Parathyroid adenoma (tissue), 2 donors: ENCODE data around the gene SLC39A5.

Source experiments
- H2AFZ ChIP-seq: fragments of 300-600 bp; sonication (generic); one replicate; pipeline ENCODE4 v1.7.0; 2017; ENCODE audit warnings: antibody characterized with exemption, mild to moderate bottlenecking
- H3K27ac ChIP-seq: fragments of 300-600 bp; sonication (generic); one replicate; pipeline ENCODE4 v1.7.0; 2017
- H3K27me3 ChIP-seq: fragments of 300-600 bp; sonication (generic); one replicate; pipeline ENCODE4 v1.7.0; 2017; ENCODE audit warnings: low read length; ENCODE audit not compliant: control insufficient read depth, insufficient read depth
- H3K36me3 ChIP-seq: fragments of 300-600 bp; sonication (generic); one replicate; pipeline ENCODE4 v1.7.0; 2017; ENCODE audit warnings: low read length; ENCODE audit not compliant: control insufficient read depth, insufficient read depth
- H3K4me1 ChIP-seq: fragments of 300-600 bp; sonication (generic); one replicate; pipeline ENCODE4 v1.7.0; 2017; ENCODE audit warnings: control low read depth
- H3K4me2 ChIP-seq: fragments of 300-600 bp; sonication (generic); one replicate; pipeline ENCODE4 v1.7.0; 2017; ENCODE audit warnings: low read length
- H3K4me3 ChIP-seq: fragments of 300-600 bp; sonication (generic); one replicate; pipeline ENCODE4 v1.7.0; 2017; ENCODE audit warnings: low read depth, low read length
- H3K79me2 ChIP-seq: fragments of 300-600 bp; sonication (generic); one replicate; pipeline ENCODE4 v1.7.0; 2017; ENCODE audit warnings: control low read depth
- H3K9ac ChIP-seq: fragments of 300-600 bp; sonication (generic); one replicate; pipeline ENCODE4 v1.7.0; 2017; ENCODE audit warnings: mild to moderate bottlenecking
- H3K9me3 ChIP-seq: fragments of 300-600 bp; sonication (generic); one replicate; pipeline ENCODE4 v1.7.0; 2017; ENCODE audit warnings: low read length; ENCODE audit not compliant: control insufficient read depth
- TF ChIP-seq, protein P1 (sequence below): fragments of 300-600 bp; sonication (generic); IDR thresholded peaks from one replicate; pipeline ENCODE4 v1.7.0; 2017; ENCODE audit warnings: antibody characterized with exemption, mild to moderate bottlenecking
- donor health status: primary hyperparathyroidism.

The SLC39A5 gene

DNA sequence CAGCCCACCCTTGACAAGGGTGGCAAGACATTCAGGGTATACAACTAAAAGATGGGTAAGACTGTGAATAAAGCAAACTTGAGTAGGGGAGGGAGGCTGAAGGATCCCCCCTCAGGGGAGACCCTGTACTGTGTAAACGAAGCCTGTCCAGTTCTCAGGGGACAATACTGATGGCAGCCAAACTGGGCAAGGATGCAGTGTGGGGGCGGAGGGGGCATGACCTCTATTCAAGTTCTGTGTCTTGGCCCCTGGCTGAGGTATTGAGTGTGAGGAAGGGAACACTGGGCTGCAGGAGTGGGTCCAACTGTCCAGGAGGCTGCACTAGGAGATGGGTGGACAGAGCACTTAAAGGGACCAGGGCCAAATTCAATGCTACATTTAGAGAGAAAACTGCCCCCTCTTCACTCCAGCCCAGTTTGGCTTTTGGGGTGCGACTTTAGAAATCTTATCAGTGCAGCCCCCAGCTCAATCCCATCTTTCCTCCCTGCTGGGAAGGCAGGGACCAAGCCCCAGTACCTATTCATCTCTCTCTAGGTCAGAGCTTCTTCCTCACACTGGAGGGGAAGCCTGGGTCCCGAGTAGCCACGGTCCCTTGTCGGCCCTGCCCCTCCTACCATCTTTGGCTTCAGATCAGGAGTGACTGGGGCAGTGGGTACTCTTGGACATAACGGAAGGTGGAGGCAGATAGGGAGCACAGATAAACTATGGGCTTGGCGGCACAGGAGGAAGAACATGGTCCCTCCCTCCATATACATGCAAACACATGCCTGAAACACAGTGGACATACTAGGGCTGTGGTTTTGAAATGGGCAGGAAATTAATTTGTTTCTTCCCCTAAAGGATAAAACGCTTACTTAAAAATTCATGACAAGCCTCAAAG, 11.8 kb downstream of the SLC39A5 start:
- no peak overlapping the region for H3K9ac ChIP-seq
- H3K27ac ChIP-seq: no peak overlapping the region
- H3K4me3 ChIP-seq: no peak overlapping the region
- no peaks in the 10 kb centered on the region for H3K27me3 ChIP-seq
- H3K4me1 ChIP-seq: no peaks in the 10 kb centered on the region
- no peaks in the 10 kb centered on the region for H3K36me3 ChIP-seq
- TF ChIP-seq, protein P1, sequence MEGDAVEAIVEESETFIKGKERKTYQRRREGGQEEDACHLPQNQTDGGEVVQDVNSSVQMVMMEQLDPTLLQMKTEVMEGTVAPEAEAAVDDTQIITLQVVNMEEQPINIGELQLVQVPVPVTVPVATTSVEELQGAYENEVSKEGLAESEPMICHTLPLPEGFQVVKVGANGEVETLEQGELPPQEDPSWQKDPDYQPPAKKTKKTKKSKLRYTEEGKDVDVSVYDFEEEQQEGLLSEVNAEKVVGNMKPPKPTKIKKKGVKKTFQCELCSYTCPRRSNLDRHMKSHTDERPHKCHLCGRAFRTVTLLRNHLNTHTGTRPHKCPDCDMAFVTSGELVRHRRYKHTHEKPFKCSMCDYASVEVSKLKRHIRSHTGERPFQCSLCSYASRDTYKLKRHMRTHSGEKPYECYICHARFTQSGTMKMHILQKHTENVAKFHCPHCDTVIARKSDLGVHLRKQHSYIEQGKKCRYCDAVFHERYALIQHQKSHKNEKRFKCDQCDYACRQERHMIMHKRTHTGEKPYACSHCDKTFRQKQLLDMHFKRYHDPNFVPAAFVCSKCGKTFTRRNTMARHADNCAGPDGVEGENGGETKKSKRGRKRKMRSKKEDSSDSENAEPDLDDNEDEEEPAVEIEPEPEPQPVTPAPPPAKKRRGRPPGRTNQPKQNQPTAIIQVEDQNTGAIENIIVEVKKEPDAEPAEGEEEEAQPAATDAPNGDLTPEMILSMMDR: no peak
- H3K4me2 ChIP-seq: no peak overlapping the region
- no peak overlapping the region for H2AFZ ChIP-seq
- H3K9me3 ChIP-seq: no peaks in the 10 kb centered on the region
- H3K79me2 ChIP-seq: no peaks in the 10 kb centered on the region

DNA sequence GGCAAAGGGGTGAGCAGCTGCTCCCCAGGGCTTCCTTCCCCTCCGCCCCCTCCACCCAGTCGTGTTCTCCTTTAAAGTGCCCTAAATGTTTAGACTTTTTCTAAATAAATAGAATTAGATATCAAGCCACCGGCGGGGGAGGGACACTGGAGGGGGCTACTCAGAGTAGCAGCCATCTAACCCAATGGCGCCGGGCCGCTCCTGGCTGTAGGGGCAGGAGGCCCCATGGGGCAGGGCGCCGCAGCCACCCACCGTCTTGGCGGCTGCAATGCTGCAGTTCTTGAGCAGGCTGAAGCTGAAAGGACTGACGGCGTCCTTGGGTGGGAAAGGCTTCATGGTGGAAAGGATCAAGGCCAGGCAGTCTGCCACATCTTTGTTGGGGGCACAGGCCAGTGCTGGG, 13.1 kb downstream of the SLC39A5 start:
- Histone ChIP-seq H3K9ac (no peak overlapping the region), H3K4me3 (no peak overlapping the region), H3K27ac (no peak overlapping the region), H3K27me3 (no peaks in the 10 kb centered on the region), H3K9me3 (no peaks in the 10 kb centered on the region), H3K4me1 (no peaks in the 10 kb centered on the region), H3K36me3 (no peaks in the 10 kb centered on the region), H2AFZ (no peak overlapping the region), H3K79me2 (no peaks in the 10 kb centered on the region), H3K4me2 (no peak overlapping the region)
- TF ChIP-seq, protein P1: no peak

DNA sequence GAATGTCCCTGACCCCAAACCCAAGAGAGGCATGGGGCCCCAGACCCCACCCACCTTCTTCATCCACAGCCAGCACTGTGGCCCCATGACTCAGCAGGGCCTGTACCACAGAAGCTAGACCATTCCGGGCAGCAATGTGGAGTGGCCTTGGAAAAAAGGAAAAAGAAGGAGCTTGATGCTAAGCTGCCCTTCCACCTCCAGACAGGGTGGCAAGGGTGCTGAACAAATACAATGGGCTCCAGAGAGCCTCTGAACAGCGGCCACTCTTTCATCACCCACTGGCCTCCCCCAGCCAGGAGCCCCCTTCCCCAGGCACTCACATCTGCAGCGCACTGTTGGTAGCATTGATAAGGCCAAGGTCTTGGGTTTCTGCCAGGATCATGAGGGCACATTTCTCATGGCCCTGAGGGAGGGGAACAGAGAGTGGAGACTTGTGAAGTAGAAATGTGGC, 13.9 kb downstream of the SLC39A5 start:
- Histone ChIP-seq H3K36me3 (no peaks in the 10 kb centered on the region), H3K79me2 (peaks cover 3% of the 10 kb centered on the region), H2AFZ (no peak overlapping the region), H3K4me2 (no peak overlapping the region), H3K9ac (no peak overlapping the region), H3K27me3 (no peaks in the 10 kb centered on the region), H3K4me3 (no peak overlapping the region), H3K9me3 (no peaks in the 10 kb centered on the region), H3K4me1 (no peaks in the 10 kb centered on the region), H3K27ac (no peak overlapping the region)
- TF ChIP-seq, protein P1: no peak

DNA sequence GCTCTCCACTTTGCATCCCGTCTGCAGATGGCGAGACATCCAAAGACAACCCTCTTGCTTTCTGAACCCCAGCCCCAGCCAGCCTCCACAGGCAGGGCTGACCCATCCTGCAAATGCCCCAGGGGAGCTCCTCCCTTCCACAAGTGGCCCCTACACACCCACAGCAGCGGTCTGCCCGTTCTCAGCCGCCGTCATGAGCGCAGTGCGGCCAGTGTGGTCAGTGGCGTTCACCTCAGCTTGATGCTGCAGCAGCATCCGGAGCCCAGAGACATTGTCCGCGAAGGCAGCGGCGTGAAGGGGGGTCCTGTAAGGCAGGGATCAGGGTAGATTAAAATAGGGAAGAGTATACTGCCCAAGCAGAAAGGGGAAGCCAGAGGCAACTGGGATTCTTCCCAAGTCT, 14.6 kb downstream of the SLC39A5 start:
- Histone ChIP-seq H2AFZ (no peak overlapping the region), H3K9me3 (no peaks in the 10 kb centered on the region), H3K4me1 (no peaks in the 10 kb centered on the region), H3K36me3 (no peaks in the 10 kb centered on the region), H3K4me2 (no peak overlapping the region), H3K27me3 (no peaks in the 10 kb centered on the region), H3K79me2 (peaks cover 6% of the 10 kb centered on the region), H3K27ac (no peak overlapping the region), H3K9ac (no peak overlapping the region), H3K4me3 (no peak overlapping the region)
- TF ChIP-seq, protein P1: no peak

DNA sequence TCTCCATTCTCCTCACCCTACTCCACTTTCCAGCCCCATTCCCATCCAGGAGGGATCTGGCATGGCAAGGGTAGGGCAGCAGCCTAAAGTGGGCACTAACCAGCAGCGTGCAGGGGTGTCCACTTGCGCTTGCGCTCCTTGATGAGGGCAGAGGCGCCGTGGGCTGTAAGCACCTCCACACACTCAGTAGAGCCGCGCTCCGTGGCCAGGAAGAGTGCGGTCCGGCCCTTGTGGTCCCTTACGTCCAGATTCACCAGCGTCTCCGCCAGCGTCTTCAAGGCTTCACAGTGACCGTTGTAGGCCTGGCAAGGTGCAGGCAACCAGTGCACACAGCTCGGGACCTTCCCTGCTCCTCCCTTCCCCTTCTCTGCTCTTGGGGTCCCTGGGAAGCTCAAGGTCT, 18.1 kb downstream of the SLC39A5 start:
- Histone ChIP-seq H3K4me3 (no peak overlapping the region), H3K36me3 (no peaks in the 10 kb centered on the region), H3K9me3 (no peaks in the 10 kb centered on the region), H3K9ac (no peak overlapping the region), H3K4me2 (no peak overlapping the region), H3K79me2 (peaks cover 7% of the 10 kb centered on the region), H3K4me1 (no peaks in the 10 kb centered on the region), H3K27me3 (no peaks in the 10 kb centered on the region), H3K27ac (no peak overlapping the region), H2AFZ (no peak overlapping the region)
- TF ChIP-seq, protein P1: no peak
